Measurements from ENCODE around the gene MTA3.
A peak's percentile ranks its signal among the peaks of the same experiment; 100 is the strongest.

The MTA3 gene

DNA sequence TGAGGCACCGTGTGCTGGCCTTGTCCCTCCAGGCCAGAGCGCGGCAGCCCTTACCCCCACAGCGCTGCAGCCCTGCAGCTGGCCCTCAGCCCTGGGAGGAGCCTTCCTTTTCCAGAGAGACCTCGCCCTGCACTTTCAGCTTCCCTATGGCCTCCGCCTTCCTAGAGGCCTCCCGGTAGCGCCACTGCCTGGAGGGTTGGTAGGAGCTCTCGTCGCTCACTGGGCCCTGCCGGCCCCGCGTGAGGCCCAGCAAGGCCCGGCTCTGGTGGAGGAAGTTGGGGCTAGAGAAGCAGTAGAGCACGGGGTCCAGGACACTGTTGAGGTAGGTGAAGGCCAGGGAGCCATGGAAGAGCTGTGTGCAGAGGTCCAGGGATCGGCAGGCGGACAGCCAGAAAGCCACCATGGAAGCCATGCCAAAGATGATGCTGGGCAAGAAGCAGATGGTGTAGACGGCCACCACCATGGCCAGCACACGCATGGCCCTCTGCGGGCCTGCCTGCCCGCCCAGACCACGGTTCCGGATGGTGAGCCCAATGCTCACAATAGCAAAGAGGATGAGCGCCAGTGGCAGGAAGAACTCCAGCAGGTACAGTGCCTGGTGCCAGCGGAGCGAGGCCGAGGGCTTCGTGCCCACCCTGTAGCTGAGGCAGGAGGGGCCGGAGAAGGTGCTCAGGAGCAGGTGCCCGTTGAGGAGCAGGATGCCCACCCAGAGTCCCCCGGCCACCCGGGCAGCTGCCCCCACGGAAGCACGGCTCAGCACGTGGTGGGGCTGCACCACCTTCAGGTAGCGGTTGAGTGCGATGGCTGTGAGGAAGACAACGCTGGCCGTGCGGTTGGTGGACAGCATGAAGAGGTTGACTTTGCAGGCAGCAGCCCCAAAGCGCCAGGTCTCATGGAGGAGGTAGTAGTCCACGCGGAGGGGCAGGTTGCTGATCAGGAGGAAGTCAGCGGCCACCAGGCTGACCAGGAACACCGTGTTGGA is 194.7 kb downstream of the MTA3 start:
- no peaks in the 10 kb centered on the region for H3K9me3 ChIP-seq
- no peak for DNase-seq (ENCODE audit: low spot score in 2 of 2)
- H3K4me1 ChIP-seq: peaks cover 9% of the 10 kb centered on the region
- H3K36me3 ChIP-seq (replicated peaks): no peaks in the 10 kb centered on the region
- H3K4me3 ChIP-seq: no peak overlapping the region
- no peaks in the 10 kb centered on the region for H3K27me3 ChIP-seq (ENCODE audit: low read depth)
- in situ Hi-C loops (cut with MboI; ENCODE audit: low sequenced_read_pairs): no loop called here

DNA sequence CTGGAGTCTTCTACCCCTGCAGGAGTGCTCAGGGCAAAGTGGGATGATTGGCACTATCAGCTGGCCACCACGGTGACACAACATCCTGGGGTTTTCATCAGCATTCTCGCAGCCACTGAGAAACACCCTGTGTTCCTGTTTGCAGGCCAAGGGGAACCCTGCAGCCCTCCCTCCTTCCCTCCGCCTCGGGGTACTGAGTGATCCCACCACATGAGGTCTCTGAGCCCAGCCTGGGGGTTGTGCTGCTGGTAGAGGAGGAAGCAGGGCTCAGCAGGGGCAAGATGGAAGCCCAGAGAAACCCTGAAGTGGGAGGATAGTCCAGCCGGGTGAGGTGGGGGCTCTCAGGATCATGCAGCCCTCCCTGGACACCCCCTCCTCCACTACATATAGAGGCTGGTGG is 195.7 kb downstream of the MTA3 start, which contains the start of gene OXER1:
Gene OXER1 (minus strand): TSS at position 40 of the 400 bp plus-strand sequence. CDS start 73 bp downstream, outside the sequence.
- Histone ChIP-seq H3K4me1 (no peaks in the 10 kb centered on the region), H3K27me3 (ENCODE audit: low read depth) (no peaks in the 10 kb centered on the region), H3K36me3 (replicated peaks) (no peaks in the 10 kb centered on the region), H3K9me3 (no peaks in the 10 kb centered on the region), H3K4me3 (no peak within 1 kb of the TSS)
- no peak for DNase-seq (ENCODE audit: low spot score in 2 of 2)
- in situ Hi-C loops (cut with MboI; ENCODE audit: low sequenced_read_pairs): no loop called here

DNA sequence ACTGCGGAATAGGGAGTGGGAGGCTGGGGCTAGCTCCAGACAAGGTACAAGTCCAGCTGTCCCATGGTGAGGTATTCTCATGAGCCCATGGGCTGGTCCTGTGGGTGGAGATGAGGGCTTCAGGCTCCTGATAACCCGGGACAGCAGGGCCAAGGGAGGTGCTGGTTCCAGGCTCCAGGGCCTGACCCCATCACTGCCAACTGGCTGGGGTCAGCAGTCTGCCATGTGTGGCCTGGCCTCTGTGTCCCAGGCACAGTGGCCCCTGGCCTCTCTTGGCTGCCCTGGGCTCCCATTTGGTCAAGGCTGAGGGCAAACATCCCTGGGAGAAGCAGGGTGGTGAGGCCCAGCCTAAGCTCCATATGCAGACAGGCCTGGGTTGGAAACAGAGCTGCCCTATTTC is 196.5 kb downstream of the MTA3 start:
- no peak for DNase-seq (ENCODE audit: low spot score in 2 of 2)
- Histone ChIP-seq H3K36me3 (replicated peaks) (no peaks in the 10 kb centered on the region), H3K27me3 (ENCODE audit: low read depth) (no peaks in the 10 kb centered on the region), H3K4me1 (no peaks in the 10 kb centered on the region), H3K4me3 (no peak overlapping the region), H3K9me3 (no peaks in the 10 kb centered on the region)
- in situ Hi-C loops (cut with MboI; ENCODE audit: low sequenced_read_pairs): no loop called here

DNA sequence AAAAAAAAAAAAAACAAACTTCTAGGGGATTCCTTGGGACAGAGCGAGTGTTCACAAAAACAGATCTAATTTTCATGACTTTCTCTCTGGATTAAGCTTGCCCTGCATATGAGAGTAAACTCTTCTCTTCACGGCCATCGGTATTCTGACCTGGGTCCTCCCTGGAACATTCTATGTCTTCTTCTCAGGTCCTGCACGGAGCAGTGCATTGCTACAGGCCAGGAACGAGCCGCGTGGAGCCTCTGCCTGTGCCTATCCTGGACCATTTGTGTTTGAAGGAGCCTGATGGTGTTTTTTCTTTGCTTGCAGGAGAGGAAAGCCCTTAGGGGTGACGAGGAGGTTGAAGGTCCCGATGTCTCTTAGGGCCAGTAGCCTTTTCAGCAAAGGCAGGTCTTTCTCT is 197.3 kb downstream of the MTA3 start:
- H3K27me3 ChIP-seq (ENCODE audit: low read depth): no peaks in the 10 kb centered on the region
- no peak for DNase-seq (ENCODE audit: low spot score in 2 of 2)
- no peaks in the 10 kb centered on the region; the same call in 1 of the 2 replicates for H3K4me1 ChIP-seq
- no peaks in the 10 kb centered on the region for H3K9me3 ChIP-seq
- H3K36me3 ChIP-seq (replicated peaks): no peaks in the 10 kb centered on the region
- no peak overlapping the region for H3K4me3 ChIP-seq
- in situ Hi-C loops (cut with MboI; ENCODE audit: low sequenced_read_pairs): no loop called here

DNA sequence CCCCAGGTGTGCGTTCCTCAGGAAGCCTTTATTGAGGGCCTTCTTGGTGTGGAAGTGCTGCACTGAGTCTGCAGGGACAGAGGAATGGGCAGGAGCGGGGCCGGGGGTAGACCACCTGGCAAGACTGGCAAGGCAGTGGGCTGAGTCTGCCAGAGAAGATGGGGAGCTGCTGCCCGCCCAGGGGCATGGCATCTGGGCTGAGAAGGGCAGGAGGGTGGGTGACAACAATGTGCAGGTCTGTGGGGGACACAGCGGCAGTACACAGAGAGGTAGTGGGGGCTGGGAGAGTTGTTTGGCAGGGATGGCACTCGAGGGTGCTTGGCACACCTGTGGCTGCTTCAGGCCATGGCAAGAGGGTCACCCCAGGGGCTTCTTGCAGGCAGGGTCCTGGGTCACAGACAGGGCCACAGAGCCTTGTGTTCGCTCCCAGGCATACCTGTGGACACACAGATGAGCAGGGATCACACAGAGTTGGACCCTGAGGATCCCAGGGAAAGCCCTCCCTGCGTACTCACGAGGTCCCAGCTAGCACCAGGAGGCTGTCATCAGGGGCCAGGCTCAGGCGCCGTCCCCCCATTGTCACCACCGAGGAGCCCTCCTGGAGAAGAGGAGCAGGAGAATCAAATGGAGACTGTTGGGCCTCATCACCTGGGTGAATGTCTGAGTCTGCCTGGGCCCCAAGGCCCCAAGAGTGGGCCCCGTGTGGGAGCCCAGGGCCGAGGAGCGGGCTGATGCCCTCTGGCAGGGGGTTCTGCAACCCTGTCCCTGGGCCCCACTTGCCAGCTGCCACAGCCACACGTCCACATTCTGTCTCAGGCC is 198.9 kb downstream of the MTA3 start:
- no peaks in the 10 kb centered on the region; the same call in 1 of the 2 replicates for H3K4me1 ChIP-seq
- no peaks in the 10 kb centered on the region for H3K36me3 ChIP-seq (replicated peaks)
- no peaks in the 10 kb centered on the region for H3K27me3 ChIP-seq (ENCODE audit: low read depth)
- no peak overlapping the region for H3K4me3 ChIP-seq
- H3K9me3 ChIP-seq: no peaks in the 10 kb centered on the region
- in situ Hi-C loops (cut with MboI; ENCODE audit: low sequenced_read_pairs): no loop called here
- DNase-seq (ENCODE audit: low spot score in 2 of 2): no peak

DNA sequence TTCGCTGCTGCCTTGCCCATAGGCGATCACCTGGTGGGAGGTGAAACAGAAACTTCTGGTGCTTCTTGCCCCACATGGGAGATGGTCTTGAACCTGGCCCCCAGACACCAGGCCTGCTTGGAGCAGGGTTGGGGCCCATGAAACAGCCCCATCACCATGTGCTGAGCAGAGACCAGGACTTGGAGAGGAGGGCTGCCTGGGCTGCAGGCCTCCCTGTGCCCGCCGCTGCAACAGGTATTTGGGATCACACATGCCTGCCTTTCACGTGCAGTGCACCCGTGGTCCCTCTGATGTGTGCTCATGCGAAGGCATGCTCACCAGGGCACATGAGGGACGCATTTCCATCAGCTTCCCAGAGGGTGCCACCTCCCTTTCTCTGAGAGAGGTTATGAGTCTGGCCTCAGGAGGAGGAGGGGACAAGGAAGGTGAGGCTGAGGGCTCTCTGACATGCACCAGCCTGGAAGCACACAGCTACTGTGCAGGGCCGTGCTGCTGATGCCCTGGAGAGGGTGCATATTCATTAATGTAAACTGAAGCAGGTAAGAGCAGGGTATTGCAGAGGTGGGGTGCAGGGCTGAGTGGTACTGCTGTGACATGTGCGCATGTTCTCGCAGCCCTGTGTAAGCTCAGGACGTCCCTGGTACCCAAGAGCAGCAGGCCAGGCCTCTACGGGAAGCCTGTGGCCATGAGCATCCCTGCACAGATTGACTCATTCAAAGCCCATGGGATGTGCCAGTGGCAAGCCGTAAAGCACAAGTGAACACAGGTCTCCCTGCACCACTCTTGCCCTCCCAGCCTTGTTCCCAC is 199.7 kb downstream of the MTA3 start:
- in situ Hi-C loops (cut with MboI; ENCODE audit: low sequenced_read_pairs): no loop called here
- Histone ChIP-seq H3K4me1 (no peaks in the 10 kb centered on the region; the same call in 1 of the 2 replicates), H3K27me3 (ENCODE audit: low read depth) (no peaks in the 10 kb centered on the region), H3K4me3 (no peak overlapping the region), H3K9me3 (no peaks in the 10 kb centered on the region), H3K36me3 (replicated peaks) (no peaks in the 10 kb centered on the region)
- DNase-seq (ENCODE audit: low spot score in 2 of 2): no peak

DNA sequence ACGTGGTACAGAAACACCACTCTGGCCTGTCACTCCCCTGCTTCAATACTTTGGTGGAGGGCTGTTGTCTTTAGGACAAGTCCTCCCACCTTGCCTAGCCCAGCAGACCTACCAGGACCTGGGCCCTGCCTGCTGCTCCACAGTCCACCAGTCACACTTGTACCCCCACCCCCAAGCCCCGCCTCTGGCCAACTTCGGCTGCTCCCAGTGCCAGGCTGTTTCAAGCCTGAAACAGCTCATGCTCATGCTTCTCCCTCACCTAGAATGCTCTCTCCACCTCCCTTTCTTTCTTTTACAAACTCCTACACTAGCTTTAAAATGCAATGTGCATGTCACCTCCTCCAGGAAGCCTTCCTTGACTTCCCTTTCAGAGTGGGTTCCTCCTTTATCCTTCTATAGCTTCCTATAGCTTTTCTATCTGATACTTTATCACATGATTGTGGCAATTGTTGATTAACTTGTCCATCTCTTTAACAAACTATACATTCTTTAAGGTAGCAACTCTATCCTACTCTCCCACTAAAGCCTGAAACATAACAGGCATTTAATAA is 200.3 kb downstream of the MTA3 start:
- in situ Hi-C loops (cut with MboI; ENCODE audit: low sequenced_read_pairs): no loop called here
- no peak overlapping the region for H3K4me3 ChIP-seq
- DNase-seq (ENCODE audit: low spot score in 2 of 2): no peak
- H3K9me3 ChIP-seq: no peaks in the 10 kb centered on the region
- H3K4me1 ChIP-seq: no peaks in the 10 kb centered on the region; the same call in 1 of the 2 replicates
- H3K27me3 ChIP-seq (ENCODE audit: low read depth): no peaks in the 10 kb centered on the region
- no peaks in the 10 kb centered on the region for H3K36me3 ChIP-seq (replicated peaks)

DNA sequence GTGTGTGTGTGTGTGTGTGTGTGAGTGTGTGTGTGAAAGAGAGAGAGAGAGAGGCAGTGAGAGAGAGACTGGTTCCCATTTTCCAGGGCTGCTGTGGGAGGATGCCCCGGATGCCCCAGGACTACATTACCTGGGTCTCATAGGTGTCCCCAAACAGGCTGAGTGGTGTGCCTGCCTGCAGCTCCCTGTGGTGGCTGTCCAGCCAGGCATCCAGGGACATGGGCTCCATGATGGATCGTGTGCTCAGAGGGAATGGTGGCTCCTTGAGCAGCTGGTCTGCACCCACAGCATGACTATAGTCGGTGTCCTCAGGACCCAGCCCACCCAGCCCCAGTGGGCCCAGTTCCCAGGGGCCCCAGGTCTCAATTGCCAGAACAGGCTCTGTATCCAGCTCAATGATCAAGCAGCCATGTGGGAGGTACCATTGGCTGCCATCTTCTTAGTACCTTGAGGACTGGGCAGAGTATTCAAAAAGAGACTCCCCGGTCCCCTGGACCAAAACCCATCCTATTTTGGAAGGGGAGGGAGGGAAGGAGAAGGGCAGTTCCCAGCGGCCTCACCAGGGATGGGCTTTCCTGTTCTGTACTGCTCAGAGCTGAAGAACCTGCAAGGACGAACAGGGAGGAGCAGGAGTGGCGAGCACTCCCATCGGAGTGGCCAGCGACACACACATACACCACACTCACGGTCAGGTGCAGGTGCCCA is 201.3 kb downstream of the MTA3 start:
- no peaks in the 10 kb centered on the region for H3K27me3 ChIP-seq (ENCODE audit: low read depth)
- H3K4me3 ChIP-seq: no peak overlapping the region
- no peaks in the 10 kb centered on the region; the same call in 1 of the 2 replicates for H3K4me1 ChIP-seq
- DNase-seq (ENCODE audit: low spot score in 2 of 2): no peak
- in situ Hi-C loops (cut with MboI; ENCODE audit: low sequenced_read_pairs): no loop called here
- H3K9me3 ChIP-seq: no peaks in the 10 kb centered on the region
- H3K36me3 ChIP-seq (replicated peaks): no peaks in the 10 kb centered on the region

DNA sequence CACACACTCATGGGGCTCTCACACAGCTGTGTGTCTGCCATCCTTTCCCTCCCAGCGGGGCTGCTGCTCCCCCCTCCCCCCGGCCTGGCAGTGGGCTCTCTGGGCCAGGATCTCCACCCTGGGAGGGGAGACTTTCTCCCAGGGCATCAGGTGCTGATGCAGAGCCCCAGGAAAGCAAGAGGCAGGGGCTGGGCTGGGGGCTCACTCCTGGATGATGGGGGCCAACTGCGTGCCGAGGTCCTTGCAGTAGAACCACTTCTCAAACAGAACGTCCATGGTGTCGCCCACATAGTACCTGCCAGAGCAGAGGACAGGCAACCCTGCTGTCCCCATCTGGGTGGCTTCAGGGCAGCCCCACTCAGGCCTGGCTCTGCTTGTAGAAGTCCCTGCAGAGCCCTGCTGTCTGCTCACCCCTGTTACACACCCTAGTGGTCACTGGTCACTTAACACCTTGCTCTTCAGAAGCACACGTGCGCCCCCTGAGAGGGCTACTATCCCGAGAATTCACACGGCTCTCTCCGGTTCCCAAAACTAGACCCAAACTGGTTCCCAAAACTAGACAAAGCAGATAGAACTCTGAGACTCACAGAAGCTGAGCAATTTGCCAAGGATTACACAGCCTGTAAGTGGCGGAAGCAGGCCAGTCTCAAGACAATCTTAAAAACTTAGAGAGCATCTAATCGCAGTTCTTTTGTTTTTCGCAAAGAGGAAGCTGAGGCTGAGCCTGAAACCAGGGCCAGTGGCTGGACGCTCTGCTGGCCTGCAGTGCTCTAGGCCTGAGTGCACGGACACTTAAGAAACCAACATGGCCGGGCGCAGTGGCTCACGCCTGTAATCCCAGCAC is 202.1 kb downstream of the MTA3 start:
- H3K4me3 ChIP-seq: no peak overlapping the region
- no peaks in the 10 kb centered on the region for H3K36me3 ChIP-seq (replicated peaks)
- H3K27me3 ChIP-seq (ENCODE audit: low read depth): no peaks in the 10 kb centered on the region
- in situ Hi-C loops (cut with MboI; ENCODE audit: low sequenced_read_pairs): no loop called here
- no peaks in the 10 kb centered on the region for H3K9me3 ChIP-seq
- H3K4me1 ChIP-seq: no peaks in the 10 kb centered on the region; the same call in 1 of the 2 replicates
- peak; percentile 62 to 79 for DNase-seq (ENCODE audit: low spot score in 2 of 2)

DNA sequence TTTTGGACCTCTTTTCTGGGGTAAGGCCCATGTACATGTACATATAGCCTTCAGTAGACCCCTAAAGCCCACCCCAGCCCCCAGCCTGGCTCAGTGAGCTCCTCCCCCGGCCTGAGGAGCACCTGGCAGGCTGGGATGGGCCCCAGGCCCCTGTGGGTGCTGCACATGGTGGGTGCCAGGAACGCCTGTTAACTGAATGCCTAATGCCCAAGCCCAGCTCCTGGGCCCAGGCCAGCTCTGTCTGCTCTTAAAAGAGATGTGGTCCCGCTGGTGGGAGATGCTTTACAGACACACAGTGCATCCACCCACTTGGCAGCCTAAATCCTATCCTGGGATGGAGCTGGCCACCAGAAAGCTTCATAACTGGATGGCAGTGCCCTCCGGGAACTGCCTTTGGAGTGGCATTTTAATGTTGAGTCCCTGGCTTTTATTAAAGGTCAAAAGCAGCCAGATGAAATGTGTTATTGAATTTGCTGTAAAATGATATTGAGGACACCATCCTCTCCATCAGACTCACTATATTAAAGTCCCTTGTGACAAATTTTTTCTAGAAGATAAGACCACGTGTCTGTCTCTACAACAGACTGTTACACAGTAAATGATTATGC is 203.2 kb downstream of the MTA3 start:
- in situ Hi-C loops (cut with MboI; ENCODE audit: low sequenced_read_pairs): no loop called here
- H3K36me3 ChIP-seq (replicated peaks): no peaks in the 10 kb centered on the region
- no peaks in the 10 kb centered on the region; the same call in 1 of the 2 replicates for H3K4me1 ChIP-seq
- DNase-seq (ENCODE audit: low spot score in 2 of 2): no peak
- no peaks in the 10 kb centered on the region for H3K27me3 ChIP-seq (ENCODE audit: low read depth)
- no peaks in the 10 kb centered on the region; the same call in 1 of the 2 replicates for H3K9me3 ChIP-seq
- H3K4me3 ChIP-seq: no peak overlapping the region

DNA sequence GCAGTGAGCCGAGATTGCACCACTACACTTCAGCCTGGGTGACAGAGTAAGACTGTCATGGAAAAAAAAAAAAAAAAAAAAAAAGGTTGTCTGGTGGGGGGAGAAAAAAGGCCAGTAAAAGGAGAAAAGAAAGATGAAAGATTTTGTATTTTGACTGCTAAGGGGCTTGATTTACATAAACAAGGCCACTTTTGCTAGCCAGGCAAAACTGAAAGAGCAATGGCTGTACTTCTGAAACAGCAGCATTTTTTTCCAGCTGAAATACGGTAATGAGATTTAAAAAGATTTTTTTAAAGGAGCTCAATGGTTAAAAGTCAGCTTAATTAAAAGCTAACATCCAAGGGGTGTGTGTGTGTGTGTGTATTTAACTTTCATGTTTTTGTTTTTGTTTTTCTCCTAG is 206.8 kb downstream of the MTA3 start:
- DNase-seq (ENCODE audit: low spot score in 2 of 2): no peak
- in situ Hi-C loops (cut with MboI; ENCODE audit: low sequenced_read_pairs): no loop called here
- Histone ChIP-seq H3K9me3 (peaks cover 9% of the 10 kb centered on the region), H3K4me1 (no peaks in the 10 kb centered on the region; the same call in 1 of the 2 replicates), H3K4me3 (no peak overlapping the region), H3K27me3 (ENCODE audit: low read depth) (no peaks in the 10 kb centered on the region), H3K36me3 (replicated peaks) (peaks cover 3% of the 10 kb centered on the region; the same call in 1 of the 2 replicates)

Measured in HAP-1 (cell line).